AG08395 (cell line): ENCODE measurements around the gene MAP2K4.

Experiments used
- DNase-seq: peaks from one replicate; pipeline ENCODE4 v3.0.0; 2012; ENCODE audit warnings: mixed read lengths, low spot score

The MAP2K4 gene

GRCh38 chr17:12089809-12090384 lies 69.2 kb downstream of the MAP2K4 start:
- DNase-seq: peak; percentile 45

DNA sequence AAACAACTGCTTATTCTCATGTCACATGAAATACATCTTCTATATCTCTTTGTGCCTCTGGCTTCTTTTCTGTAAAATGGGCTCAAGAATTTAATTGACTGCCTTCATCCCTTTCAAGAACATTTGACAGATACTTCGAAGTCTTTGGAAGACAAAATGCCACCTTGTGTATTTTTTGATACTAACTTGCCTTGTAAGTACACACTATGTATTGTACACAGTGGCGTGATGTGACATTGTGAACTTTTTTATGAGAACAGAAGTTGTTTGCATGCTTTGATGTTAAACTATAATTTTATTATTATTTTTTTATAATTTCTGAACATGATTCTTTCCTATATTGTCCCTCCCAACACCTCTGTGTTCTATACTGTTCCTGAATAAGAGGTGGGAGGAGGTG lies 73.7 kb downstream of the MAP2K4 start:
- DNase-seq: no peak

DNA sequence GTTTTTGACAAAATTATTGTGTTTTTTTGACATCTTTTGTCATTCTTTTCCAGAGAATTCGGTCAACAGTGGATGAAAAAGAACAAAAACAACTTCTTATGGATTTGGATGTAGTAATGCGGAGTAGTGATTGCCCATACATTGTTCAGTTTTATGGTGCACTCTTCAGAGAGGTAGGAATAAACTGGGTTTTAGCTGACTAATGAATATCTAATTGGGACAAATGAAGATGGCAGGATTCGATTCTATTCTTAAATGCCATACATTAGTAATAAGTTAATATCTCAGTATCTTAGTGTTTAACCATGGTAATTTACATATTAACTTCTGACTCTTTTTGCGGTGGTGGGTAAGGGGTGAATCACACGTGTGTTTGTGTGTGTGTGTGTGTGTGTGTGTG lies 74.8 kb downstream of the MAP2K4 start:
- no peak for DNase-seq

GRCh38 chr17:12097326-12097725 lies 76.6 kb downstream of the MAP2K4 start:
- no peak for DNase-seq

DNA sequence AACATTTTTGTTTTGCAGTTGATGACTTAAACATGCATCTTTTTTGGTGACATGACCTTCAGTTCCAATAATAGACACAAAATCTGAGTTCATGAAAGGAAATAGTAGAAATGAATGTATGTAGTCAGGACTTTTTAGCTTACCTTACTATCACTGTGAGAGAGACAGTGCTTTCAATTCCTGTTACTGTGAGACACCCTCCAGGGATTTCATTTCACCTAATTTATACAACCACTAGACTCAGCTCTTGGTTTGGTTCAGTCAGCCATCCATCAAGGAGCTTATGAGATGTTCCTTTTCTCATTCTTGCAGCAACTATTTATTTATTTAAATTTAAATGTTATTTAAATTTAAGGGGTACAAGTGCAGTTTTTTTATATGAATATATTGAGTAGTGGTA lies 77.9 kb downstream of the MAP2K4 start:
- no peak for DNase-seq

GRCh38 chr17:12099412-12099811 lies 78.7 kb downstream of the MAP2K4 start:
- no peak for DNase-seq

- no peak for DNase-seq
Observed at GRCh38 chr17:12104831-12105230, 84.2 kb downstream of the MAP2K4 start.

- DNase-seq: peak; percentile 10
Observed at GRCh38 chr17:12107905-12108304, 87.2 kb downstream of the MAP2K4 start.

- no peak for DNase-seq
Observed at GRCh38 chr17:12110906-12111305, 90.2 kb downstream of the MAP2K4 start.

DNA sequence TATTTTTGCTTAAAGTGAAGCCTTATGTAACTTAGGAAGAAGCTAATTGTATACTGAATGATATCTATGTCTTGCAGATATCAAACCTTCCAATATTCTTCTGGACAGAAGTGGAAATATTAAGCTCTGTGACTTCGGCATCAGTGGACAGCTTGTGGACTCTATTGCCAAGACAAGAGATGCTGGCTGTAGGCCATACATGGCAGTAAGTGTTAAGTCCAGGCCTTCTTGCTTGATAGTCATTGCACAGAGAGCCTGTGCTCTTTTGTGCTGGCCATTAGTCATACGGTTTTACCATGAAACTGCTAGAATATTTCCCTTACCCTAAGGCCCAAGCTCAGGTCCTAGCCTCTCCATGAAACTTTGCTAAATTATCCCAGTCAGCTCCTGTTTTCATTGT lies 92.5 kb downstream of the MAP2K4 start:
- DNase-seq: no peak

DNA sequence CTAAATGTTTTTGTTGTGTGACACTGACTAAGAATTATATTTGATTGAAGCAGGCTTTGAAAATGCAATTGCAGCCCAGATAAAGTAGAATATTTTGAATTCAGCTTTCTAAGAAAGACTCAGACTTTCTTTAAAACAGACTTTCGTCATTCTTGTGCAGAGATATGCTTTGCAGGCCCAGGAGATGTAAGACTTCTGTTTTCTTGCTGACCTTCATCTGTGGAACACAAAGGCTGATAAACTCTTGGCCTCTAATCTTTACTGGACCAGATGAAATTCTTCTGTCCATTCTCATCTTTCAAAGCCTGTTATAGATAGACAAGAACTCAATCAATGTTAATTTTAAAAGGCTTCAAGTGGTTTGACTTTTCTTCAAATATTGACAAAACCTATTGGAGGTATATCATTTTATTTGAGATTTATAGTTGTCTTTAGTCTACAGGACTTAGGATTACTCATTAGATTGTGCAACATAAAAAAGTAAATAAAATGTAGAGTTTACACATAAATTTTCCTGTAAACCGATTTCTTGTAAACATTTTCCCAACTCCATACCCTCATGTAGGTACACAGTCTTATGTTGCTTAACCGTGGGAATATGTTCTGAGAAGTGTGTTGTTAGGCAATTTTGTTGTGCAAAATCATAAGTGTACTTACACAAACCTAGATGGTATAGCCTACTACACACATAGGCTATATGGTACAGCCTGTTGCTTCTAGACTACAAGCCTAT lies 94.2 kb downstream of the MAP2K4 start:
- no peak for DNase-seq

DNA sequence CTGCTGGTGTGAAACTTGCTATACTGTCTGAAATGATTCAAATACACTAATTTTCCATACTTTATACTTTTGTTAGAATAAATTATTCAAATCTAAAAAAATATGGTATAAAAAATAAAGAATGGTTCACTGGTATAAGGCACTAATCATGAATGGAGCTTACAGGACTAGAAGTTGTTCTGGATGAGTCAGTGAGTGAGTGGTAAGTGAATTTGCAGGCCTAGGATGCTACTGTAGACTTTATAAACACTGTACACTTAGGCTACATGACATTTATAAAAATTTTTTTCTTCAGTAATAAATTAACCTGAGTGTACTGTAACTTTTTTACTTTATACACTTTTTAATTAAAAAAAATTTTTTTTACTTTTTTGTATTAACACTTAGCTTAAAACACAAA lies 95.5 kb downstream of the MAP2K4 start:
- DNase-seq: no peak

- DNase-seq: no peak
Observed at GRCh38 chr17:12118617-12119016, 97.9 kb downstream of the MAP2K4 start.

- DNase-seq: no peak
Observed at GRCh38 chr17:12122075-12122474, 101.4 kb downstream of the MAP2K4 start.

DNA sequence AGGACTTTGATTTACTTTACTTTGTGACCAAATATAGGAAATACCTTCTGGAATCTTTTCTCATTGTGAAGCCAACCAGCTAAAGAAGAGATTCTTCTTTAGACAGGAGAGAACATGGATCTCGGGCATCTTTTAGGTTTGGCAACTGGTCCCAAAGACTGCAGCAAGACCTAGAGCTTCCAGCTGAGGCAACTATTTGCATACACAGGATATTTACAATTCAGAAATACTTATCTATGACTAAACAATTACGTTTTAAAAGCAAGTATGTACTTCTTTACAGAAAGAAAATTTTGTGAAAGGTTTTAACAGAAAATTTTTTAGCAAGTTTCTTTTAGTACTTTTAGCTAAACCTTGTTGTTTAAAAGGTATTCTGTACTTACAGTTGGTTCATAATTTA lies 106.5 kb downstream of the MAP2K4 start:
- no peak for DNase-seq

GRCh38 chr17:12127667-12128066 lies 107.0 kb downstream of the MAP2K4 start:
- no peak for DNase-seq

- no peak for DNase-seq
Observed at GRCh38 chr17:12128946-12129345, 108.3 kb downstream of the MAP2K4 start.

DNA sequence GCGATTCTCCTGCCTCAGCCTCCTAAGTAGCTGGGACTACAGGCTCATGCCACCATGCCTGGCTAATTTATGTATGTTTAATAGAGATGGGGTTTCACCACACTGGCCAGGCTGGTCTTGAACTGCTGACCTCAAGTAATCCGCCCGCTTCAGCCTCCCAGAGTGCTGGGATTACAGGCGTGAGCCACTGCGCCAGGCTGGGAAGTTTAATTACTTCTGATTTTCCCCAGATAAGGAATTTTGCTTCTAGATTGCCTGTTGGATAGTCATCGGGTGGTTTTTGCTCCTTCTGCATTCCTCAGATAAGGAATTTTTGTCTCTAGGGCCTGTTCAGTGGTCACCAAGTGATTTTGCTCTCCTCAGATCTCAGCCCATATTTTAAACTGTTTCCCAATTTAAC lies 112.5 kb downstream of the MAP2K4 start:
- no peak for DNase-seq

DNA sequence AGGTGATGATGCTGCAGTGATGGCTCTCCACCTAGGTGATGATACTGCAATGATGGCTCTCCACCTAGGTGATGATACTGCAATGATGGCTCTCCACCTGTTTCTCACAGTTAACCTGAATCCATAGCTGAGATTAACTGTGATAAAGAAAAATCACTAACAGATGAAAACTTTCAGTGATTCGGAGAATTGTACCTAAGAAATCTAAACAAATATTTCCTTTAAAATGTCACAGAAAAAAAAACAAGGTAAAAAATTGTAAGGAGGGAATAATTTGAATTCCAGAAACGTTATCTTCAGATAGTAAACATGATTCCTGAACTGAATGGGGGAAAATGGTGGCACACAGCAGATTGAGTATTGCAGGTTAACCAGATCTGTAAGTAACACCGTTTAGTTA lies 113.4 kb downstream of the MAP2K4 start:
- no peak for DNase-seq

- DNase-seq: no peak
Observed at GRCh38 chr17:12134587-12134986, 113.9 kb downstream of the MAP2K4 start.

GRCh38 chr17:12136243-12136642 lies 115.6 kb downstream of the MAP2K4 start:
- DNase-seq: no peak

DNA sequence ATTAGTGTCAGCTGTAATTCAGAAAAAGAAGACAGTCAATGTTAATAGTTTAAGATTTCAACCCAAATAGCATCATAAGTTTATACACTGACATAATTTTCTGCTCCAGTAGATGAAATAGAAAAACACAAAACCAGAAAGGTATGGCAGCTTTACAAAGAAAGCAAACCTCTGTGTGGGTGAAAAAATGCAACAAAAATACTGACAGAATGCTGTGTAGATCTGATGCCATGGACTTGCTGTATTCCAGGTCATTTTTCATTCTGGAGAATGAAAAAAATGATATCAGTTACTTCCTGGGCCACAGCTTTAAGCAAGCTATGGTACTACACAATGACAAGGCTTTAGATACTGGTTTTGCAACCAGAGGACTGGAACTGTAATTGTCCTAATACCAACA lies 116.0 kb downstream of the MAP2K4 start:
- no peak for DNase-seq

DNA sequence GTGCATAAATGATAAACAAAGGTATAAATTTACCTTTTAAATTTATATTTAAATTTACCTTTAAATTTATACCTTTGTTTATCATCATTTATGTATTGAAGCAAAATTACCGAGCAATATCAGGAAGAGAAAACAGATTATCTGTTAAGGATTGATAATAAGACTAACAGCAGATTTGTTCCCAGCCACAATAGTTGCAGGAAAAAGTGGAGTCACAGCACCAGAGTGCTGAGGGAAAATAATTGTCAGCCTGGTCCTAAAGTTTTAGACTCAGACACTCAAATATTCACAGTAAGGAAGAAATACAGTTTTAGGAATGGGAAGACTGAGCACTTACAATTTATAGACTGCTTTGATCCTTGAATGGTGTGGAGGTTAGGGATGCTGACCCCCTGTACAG lies 117.2 kb downstream of the MAP2K4 start:
- no peak for DNase-seq

- no peak for DNase-seq
Observed at GRCh38 chr17:12140685-12141084, 120.0 kb downstream of the MAP2K4 start.
